Mesendoderm (in vitro differentiated cells): ENCODE measurements around the gene CELF5.

Source experiments
- DNase-seq: peaks from one replicate; pipeline ENCODE4 v3.0.0; 2013
- H2AK5ac ChIP-seq: 2 replicates; pipeline ENCODE4 v1.6.1; 2013; ENCODE audit warnings: low read length, inconsistent platforms
- H2BK120ac ChIP-seq: 2 replicates; pipeline ENCODE4 v1.6.1; 2013; ENCODE audit warnings: low read depth, mild to moderate bottlenecking, low read length, moderate library complexity, mixed read lengths
- H2BK15ac ChIP-seq: replicated peaks from 2 replicates; pipeline ENCODE4 v1.6.1; 2013; ENCODE audit warnings: low read depth, mild to moderate bottlenecking, moderate library complexity
- H2BK5ac ChIP-seq: 2 replicates; pipeline ENCODE4 v1.6.1; 2013; ENCODE audit warnings: low read length, inconsistent platforms
- H3K18ac ChIP-seq: 2 replicates; pipeline ENCODE4 v1.6.1; 2013; ENCODE audit warnings: mild to moderate bottlenecking, low read length, mixed read lengths
- H3K23ac ChIP-seq: one replicate; pipeline ENCODE4 v1.6.1; 2013; ENCODE audit warnings: low read length
- H3K27ac ChIP-seq: 2 replicates; pipeline ENCODE4 v1.5.1; 2013; ENCODE audit warnings: low read depth, mild to moderate bottlenecking, inconsistent platforms, low read length, moderate library complexity
- H3K27me3 ChIP-seq: 2 replicates; pipeline ENCODE4 v1.6.1; 2013; ENCODE audit warnings: low read length, control low read depth, mild to moderate bottlenecking, inconsistent platforms; ENCODE audit not compliant: insufficient read depth, poor library complexity
- H3K36me3 ChIP-seq: 2 replicates; pipeline ENCODE4 v1.6.1; 2013; ENCODE audit warnings: low read length, inconsistent platforms; ENCODE audit not compliant: control insufficient read depth, insufficient read depth
- H3K4ac ChIP-seq: one replicate; pipeline ENCODE4 v1.6.1; 2013; ENCODE audit warnings: low read depth, mild to moderate bottlenecking, low read length, moderate library complexity
- H3K4me1 ChIP-seq: 2 replicates; pipeline ENCODE4 v1.6.1; 2013; ENCODE audit warnings: low read depth, low read length, inconsistent platforms; ENCODE audit not compliant: control insufficient read depth
- H3K4me2 ChIP-seq: 2 replicates; pipeline ENCODE4 v1.6.1; 2013; ENCODE audit warnings: low read length
- H3K4me3 ChIP-seq: 2 replicates; pipeline ENCODE4 v1.5.1; 2013; ENCODE audit warnings: mild to moderate bottlenecking, low read length
- H3K56ac ChIP-seq: one replicate; pipeline ENCODE4 v1.6.1; 2013; ENCODE audit warnings: low read length
- H3K79me1 ChIP-seq: 2 replicates; pipeline ENCODE4 v1.6.1; 2013; ENCODE audit warnings: low read length, inconsistent platforms
- H3K79me2 ChIP-seq: 2 replicates; pipeline ENCODE4 v1.6.1; 2013; ENCODE audit warnings: mild to moderate bottlenecking, low read length; ENCODE audit not compliant: control insufficient read depth, insufficient read depth
- H3K9ac ChIP-seq: 2 replicates; pipeline ENCODE4 v1.6.1; 2013; ENCODE audit warnings: low read length, inconsistent platforms
- H4K5ac ChIP-seq: one replicate; pipeline ENCODE4 v1.6.1; 2013; ENCODE audit warnings: low read length
- H4K8ac ChIP-seq: one replicate; pipeline ENCODE4 v1.6.1; 2013; ENCODE audit warnings: low read depth, mild to moderate bottlenecking, control low read depth, low read length, moderate library complexity
- WGBS: extraction: QIAGEN DNeasy Blood & Tissue Kit; methylation state at CpG from one replicate; pipeline ENCODE4 v1.1.7; 2013; ENCODE audit warnings: low lambda C conversion rate, missing lambda C conversion rate; ENCODE audit not compliant: insufficient coverage; ENCODE audit errors: extremely low coverage; 5-methylcytosine and 5-hydroxymethylcytosine counted together

The CELF5 gene

DNA sequence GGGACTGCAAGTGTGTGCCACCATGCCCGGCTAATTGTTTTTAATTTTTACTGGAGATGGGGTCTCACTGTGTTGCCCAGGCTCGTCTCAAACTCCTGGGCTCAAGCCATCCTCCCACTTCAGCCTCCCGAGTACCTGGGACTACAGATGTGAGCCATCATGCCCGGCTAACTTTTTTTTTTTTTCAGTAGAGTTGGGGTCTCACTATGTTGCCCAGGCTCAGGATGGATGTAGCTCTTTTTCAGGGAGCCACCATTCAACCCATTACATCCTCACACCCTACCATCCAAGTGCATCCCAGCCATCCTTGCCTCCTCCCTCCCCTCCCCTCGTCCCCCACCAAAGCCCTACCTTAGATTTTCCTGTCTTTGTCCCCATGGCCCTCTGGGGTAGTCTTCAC lies 14.9 kb downstream of the CELF5 start:
- Histone ChIP-seq H3K4ac (no peak overlapping the region), H3K9ac (no peak overlapping the region), H3K18ac (no peak overlapping the region), H3K4me1 (no peaks in the 10 kb centered on the region), H3K23ac (no peak overlapping the region), H3K4me3 (no peak overlapping the region), H3K27me3 (no peaks in the 10 kb centered on the region), H3K4me2 (no peak overlapping the region), H3K79me2 (no peaks in the 10 kb centered on the region), H3K36me3 (no peaks in the 10 kb centered on the region), H2BK120ac (no peak overlapping the region), H3K56ac (no peak overlapping the region), H4K8ac (no peak overlapping the region), H4K5ac (no peak overlapping the region), H2BK5ac (no peak overlapping the region), H2BK15ac (no peak overlapping the region), H3K79me1 (no peaks in the 10 kb centered on the region), H3K27ac (no peak overlapping the region), H2AK5ac (no peak overlapping the region)
- no peak for DNase-seq
- no CpG with 5 or more reads among the region's 5 CpGs for WGBS

DNA sequence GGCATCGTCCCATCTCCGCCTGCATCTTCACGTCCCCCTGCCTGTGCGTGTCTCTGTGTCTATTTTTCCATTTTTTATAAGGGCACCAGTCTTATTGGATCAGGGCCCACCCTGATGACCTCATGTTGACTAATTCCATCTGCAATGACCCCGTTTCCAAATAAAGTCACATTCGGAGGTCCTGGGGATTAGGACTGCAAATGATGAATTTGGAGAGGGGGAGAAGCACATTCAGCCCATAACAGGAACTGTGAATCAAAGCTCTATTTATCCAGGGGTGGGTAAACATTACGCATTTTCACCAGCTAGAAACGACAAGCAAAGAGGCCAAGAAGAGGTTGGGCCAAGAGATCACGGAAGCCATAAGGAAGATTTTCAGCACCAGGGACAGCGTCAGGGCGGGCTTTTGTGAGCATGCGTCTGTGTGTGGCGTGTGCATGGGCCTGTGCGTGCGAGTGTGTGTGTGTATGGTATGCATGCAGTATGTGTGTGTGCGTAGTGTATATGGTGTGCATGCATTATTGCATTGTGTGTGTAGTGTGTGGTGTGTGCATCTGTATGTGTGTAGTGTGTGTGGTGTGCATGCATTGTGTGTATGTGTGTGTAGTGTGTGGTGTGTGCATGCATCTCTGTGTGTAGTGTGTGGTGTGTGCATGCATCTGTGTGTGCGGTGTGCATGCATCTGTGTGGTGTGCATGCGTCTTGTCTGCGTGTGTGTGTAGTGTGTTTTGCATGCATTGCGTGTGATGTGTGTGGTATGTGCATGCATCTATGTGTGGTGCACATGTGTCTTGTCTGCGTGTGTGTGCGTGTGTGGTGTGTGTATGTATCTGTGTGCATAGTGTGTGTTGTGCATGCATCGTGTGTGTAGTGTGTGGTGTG lies 19.6 kb downstream of the CELF5 start:
- Histone ChIP-seq H2BK120ac (no peak overlapping the region), H3K36me3 (no peaks in the 10 kb centered on the region), H3K23ac (no peak overlapping the region), H4K8ac (no peak overlapping the region), H3K79me1 (no peaks in the 10 kb centered on the region), H2BK5ac (no peak overlapping the region), H3K4me2 (no peak overlapping the region), H3K4me3 (peak overlapping the region; percentile 13), H3K4me1 (no peaks in the 10 kb centered on the region), H2BK15ac (no peak overlapping the region), H2AK5ac (no peak overlapping the region), H3K27me3 (no peaks in the 10 kb centered on the region), H4K5ac (no peak overlapping the region), H3K79me2 (no peaks in the 10 kb centered on the region), H3K27ac (no peak overlapping the region), H3K18ac (no peak overlapping the region), H3K56ac (no peak overlapping the region), H3K4ac (no peak overlapping the region), H3K9ac (no peak overlapping the region)
- peak; percentile 68 for DNase-seq
- no CpG with 5 or more reads among the region's 23 CpGs for WGBS

DNA sequence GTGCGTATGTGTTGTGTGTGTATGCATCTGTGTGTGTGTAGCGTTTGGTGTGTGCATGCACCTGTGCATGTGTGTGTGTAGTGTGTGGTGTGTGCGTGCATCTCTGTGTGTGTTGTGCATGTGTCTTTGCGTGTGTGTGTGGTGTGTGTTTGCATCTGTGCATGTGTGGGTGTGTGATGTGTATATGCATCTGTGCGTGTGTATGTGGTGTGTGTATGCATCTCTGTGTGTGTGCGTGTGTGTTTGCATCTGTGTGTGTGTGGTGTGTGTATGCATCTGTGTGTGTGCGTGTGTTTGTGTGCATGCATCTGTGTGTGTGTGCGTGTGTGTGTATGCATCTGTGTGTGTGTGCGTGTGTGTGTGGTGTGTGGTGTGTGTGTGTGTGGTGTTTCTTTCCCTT lies 20.6 kb downstream of the CELF5 start:
- H3K9ac ChIP-seq = no peak overlapping the region
- DNase-seq = no peak
- no peak overlapping the region for H2BK120ac ChIP-seq
- no peaks in the 10 kb centered on the region for H3K79me2 ChIP-seq
- H3K4ac ChIP-seq = no peak overlapping the region
- H2AK5ac ChIP-seq = no peak overlapping the region
- H3K4me1 ChIP-seq = no peaks in the 10 kb centered on the region
- H3K27me3 ChIP-seq = no peaks in the 10 kb centered on the region
- H4K5ac ChIP-seq = no peak overlapping the region
- WGBS = no CpG with 5 or more reads among the region's 9 CpGs
- H3K4me3 ChIP-seq = no peak overlapping the region
- no peak overlapping the region for H3K27ac ChIP-seq
- no peak overlapping the region for H3K23ac ChIP-seq
- no peak overlapping the region for H3K4me2 ChIP-seq
- H2BK5ac ChIP-seq = no peak overlapping the region
- no peaks in the 10 kb centered on the region for H3K79me1 ChIP-seq
- no peaks in the 10 kb centered on the region for H3K36me3 ChIP-seq
- H3K56ac ChIP-seq = no peak overlapping the region
- no peak overlapping the region for H2BK15ac ChIP-seq
- H3K18ac ChIP-seq = no peak overlapping the region
- no peak overlapping the region for H4K8ac ChIP-seq

- Histone ChIP-seq H3K4me3 (no peak overlapping the region), H3K56ac (no peak overlapping the region), H3K4ac (no peak overlapping the region), H3K9ac (no peak overlapping the region), H3K18ac (no peak overlapping the region), H2BK15ac (no peak overlapping the region), H3K27ac (no peak overlapping the region), H3K27me3 (no peaks in the 10 kb centered on the region), H2BK5ac (no peak overlapping the region), H4K5ac (no peak overlapping the region), H3K79me2 (no peaks in the 10 kb centered on the region), H2AK5ac (no peak overlapping the region), H4K8ac (no peak overlapping the region), H3K4me1 (no peaks in the 10 kb centered on the region), H2BK120ac (no peak overlapping the region), H3K79me1 (no peaks in the 10 kb centered on the region), H3K36me3 (no peaks in the 10 kb centered on the region), H3K4me2 (no peak overlapping the region), H3K23ac (no peak overlapping the region)
- no CpG with 5 or more reads among the region's 14 CpGs for WGBS
- no peak for DNase-seq
Measured at GRCh38 chr19:3248728-3249326, 24.4 kb downstream of the CELF5 start.

DNA sequence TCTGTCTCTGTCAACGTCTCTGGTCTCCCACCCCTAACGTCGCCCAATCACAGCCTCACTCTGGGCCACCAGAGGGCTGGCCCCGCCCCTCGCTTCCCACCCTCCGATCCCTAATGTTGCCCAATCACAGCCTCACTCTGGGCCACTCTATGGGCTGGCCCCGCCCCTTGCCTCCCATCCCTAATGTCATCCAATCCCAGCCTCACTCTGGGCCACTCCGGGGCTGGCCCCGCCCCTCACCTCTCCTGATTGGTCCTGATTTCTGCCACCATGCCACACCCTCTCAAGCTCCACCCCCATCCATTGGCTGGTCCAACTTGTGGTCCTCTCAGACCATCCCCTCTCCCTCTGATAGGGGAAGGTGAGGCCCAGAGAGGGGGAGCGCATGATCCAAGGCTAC lies 24.9 kb downstream of the CELF5 start:
- no peaks in the 10 kb centered on the region for H3K36me3 ChIP-seq
- no peaks in the 10 kb centered on the region for H3K4me1 ChIP-seq
- H3K56ac ChIP-seq = no peak overlapping the region
- no peak overlapping the region for H2BK5ac ChIP-seq
- H3K23ac ChIP-seq = no peak overlapping the region
- no peak overlapping the region for H4K8ac ChIP-seq
- no peaks in the 10 kb centered on the region for H3K79me2 ChIP-seq
- H3K27me3 ChIP-seq = no peaks in the 10 kb centered on the region
- peak; percentile 30 for DNase-seq
- no peak overlapping the region for H4K5ac ChIP-seq
- no peak overlapping the region for H2BK15ac ChIP-seq
- no peak overlapping the region for H3K27ac ChIP-seq
- H3K4me3 ChIP-seq = no peak overlapping the region
- no peak overlapping the region for H3K18ac ChIP-seq
- no peak overlapping the region for H2AK5ac ChIP-seq
- no CpG with 5 or more reads among the region's 10 CpGs for WGBS
- H2BK120ac ChIP-seq = no peak overlapping the region
- H3K9ac ChIP-seq = no peak overlapping the region
- no peak overlapping the region for H3K4ac ChIP-seq
- H3K79me1 ChIP-seq = no peaks in the 10 kb centered on the region
- H3K4me2 ChIP-seq = no peak overlapping the region
